ENCODE results near the gene GOLGA8O.
"Not testable (repeated sequence)": the region's sequence is repeated elsewhere in the genome, so short reads cannot be mapped to it uniquely, and the experiment has no call there.

GOLGA8O gene, protein sequence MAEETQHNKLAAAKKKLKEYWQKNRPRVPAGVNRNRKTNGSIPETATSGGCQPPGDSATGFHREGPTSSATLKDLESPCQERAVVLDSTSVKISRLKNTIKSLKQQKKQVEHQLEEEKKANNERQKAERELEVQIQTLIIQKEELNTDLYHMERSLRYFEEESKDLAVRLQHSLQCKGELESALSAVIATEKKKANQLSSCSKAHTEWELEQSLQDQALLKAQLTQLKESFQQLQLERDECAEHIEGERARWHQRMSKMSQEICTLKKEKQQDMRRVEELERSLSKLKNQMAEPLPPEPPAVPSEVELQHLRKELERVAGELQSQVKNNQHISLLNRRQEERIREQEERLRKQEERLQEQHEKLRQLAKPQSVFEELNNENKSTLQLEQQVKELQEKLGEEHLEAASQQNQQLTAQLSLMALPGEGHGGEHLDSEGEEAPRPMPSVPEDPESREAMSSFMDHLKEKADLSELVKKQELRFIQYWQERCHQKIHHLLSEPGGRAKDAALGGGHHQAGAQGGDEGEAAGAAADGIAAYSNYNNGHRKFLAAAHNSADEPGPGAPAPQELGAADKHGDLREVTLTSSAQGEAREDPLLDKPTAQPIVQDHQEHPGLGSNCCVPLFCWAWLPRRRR

DNA sequence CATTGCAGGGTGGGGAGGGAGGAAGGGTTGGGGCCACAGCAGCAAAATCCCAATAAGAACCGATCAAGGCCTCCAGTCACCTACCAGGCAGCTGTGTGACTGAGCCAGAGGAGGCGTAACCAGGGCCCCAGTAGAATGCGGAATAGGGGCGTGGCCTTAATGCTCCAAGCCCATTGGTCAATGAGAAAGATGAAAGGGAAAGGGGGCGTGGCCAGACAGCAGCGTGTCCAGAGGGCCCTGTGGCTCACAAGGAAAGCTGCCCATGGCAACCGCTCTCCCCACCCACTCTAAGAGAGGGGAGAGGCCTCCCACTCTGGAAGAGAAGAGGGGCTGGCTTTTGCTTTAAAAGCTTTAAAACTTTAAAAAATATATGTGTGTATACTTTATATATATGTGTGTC, at the start of gene GOLGA8O:
Gene GOLGA8O (minus strand): TSS at position 101 of the 400 bp plus-strand sequence. CDS start 98 bp downstream, at position 3.
- not testable (repeated sequence) for DNase-seq

DNA sequence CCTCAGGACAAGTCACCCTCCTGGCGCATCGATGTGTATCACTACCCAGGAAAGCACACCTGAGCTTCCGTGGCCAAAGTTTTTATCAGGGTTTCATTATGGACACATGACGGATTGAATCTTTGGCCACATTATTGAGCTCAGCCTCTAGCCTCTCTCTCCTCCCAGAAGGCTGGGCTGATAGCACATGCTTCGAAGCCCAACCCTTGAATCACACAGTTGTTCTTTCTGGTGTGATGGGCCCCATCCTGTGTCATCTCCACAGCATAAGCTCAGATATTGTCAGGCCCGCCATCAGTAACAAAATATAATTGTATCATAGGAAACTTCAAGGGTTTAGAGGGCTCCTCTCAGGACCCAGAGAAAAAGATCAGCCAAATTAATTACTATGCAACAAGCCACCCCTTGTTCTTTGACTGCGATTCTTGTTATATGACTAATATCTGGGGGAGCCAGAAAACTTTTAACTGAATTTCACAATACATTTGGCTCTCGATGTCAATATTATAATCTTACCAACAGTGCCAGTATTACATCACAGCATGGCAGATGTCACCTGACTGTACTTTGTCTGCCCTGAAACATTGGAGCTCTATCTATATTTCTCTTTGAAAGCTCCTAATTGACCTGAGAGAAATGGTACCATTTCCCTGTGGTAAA, 48.8 kb upstream of the GOLGA8O start:
- DNase-seq = not testable (repeated sequence)

DNA sequence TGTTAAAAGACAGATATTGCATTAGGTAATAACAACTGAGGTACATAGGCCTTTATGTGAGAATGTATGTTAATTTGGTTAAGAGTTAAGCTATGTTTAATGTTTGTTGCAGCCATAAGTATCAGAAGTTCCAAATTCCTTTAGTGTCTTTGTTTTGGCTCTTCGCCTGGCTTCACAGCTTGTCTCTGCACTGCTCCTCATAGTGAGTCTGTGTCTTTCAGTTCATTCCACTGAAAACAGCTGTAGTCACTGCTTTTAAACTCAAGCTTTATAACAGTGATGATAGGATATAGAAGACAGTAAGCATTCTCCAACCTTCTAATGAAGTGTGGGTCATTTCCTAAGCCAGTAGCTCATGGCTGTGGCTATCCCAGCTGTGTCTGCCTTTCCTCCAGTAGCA, 47.5 kb upstream of the GOLGA8O start:
- DNase-seq = not testable (repeated sequence)

DNA sequence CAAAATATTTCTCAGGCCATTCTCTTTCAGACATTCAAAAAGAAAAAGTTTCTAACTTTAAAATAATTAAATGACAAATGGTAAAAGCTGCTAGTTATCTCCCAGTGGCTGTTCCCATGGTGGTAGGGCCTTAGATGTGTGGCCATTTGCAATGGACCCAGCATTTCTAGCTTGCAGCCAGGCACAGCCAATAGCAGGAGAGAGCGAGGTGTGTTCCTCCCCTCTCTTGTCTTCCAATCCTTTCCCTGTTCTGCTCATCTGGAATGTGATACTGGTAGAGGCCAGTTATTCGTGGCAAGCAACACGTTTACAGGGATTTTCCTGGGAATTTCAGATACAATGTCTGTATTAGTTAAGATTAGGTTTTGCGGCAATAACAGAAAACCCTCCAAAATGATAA, 37.3 kb upstream of the GOLGA8O start:
- DNase-seq = not testable (repeated sequence)

DNA sequence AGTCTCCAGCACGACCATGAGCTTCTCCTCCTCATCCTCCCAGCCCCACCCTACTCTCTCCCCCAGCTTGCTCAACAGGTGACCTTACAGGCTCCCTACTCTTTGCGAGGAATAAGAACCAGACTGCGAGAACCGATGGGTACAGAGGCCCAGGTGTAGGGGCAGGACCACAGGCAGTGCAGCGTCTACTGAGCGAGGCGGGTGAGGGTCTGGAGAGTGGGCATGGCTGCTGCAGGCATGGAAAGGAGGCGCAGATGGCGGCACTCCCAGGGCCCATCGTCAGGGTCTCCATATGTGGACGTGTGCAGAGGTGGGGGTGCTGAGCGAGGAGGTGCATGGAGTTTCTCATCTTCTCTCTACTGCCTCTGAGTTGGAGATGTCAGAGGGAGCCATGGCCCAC, 31.0 kb upstream of the GOLGA8O start:
- DNase-seq = not testable (repeated sequence)

DNA sequence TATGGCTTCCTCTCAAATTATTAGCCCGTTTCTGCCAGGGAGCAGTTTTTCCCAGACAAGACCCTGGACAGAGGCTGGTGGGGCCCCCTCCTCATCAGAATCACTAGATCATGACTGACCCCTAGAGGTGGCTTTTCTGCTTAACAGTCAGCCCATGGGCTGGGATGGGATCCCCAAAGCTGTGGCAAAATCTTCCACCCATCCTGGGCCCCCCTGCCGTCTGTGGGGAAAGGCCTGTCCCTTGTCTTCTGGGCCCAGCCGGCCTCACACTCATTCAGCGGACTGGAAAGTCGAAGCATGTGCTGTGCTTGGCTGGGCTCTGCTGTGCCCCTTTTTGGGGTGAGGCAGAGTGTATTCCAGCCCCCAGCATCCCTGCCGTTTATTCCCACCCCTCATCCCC, 27.9 kb upstream of the GOLGA8O start:
- DNase-seq = not testable (repeated sequence)

DNA sequence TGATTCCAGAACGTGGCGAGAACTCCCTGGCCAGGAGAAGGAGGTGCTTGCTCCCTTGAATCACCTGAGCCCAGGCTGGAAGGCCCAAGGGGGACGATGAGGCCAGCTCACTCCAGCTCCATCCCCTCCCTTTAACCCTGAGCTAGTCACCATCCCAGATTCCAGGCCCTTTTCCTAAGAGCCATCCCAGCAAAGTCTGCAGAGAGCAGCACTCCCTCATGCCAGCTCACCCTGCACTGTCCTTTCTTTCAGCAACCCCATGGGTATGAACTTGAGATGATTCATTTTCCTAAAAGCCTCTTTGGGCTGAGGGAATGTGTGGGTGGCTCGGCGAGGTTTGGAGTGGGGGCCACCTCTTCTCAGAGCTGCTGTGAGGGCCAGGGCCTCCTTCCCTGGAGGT, 26.2 kb upstream of the GOLGA8O start:
- DNase-seq = not testable (repeated sequence)

DNA sequence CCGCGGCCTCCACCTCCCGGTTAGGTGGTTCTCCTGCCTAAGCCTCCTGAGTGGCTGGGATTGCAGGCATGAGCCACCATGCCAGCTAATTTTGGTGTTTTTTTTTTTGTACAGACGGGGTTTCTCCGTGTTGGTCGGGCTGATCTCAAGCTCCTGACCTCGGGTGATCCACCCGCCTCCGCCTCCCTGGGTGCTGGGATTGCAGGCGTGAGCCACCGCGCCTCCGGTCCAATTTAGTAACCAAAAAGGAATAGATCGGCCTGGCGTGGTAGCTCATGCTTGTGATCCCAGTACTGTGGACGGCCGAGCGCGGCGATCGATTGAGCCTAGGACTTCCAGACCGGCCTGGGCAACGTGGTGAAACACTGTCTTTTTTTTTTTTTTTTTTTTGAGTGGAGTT, 12.6 kb upstream of the GOLGA8O start:
- not testable (repeated sequence) for DNase-seq

DNA sequence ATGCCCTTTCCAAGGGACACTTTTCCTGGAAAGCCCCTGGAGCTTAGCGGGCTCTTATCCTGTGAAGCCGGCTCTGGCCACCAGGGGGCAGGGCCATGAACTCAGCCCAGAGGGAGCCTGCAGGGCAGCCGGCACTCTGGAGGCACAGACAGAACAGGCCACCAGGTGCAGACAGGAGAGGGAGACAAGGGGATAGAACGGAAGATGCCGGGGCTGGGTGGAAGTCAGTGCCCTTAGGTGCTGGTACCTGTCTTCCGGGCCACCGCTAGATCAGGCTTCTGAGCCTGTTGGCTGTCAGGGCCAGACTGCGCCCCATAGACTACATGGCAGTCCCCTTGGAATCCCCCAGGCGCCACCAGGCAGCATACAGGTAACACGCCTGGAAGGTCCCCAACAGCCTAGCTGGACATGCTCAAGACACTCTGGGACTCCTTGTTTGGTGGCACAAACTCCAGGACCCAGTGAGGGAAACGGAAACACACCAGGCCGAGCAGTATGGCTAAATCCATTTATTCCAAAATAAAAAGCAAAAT, 14.9 kb downstream of the GOLGA8O start:
- DNase-seq = not testable (repeated sequence)

DNA sequence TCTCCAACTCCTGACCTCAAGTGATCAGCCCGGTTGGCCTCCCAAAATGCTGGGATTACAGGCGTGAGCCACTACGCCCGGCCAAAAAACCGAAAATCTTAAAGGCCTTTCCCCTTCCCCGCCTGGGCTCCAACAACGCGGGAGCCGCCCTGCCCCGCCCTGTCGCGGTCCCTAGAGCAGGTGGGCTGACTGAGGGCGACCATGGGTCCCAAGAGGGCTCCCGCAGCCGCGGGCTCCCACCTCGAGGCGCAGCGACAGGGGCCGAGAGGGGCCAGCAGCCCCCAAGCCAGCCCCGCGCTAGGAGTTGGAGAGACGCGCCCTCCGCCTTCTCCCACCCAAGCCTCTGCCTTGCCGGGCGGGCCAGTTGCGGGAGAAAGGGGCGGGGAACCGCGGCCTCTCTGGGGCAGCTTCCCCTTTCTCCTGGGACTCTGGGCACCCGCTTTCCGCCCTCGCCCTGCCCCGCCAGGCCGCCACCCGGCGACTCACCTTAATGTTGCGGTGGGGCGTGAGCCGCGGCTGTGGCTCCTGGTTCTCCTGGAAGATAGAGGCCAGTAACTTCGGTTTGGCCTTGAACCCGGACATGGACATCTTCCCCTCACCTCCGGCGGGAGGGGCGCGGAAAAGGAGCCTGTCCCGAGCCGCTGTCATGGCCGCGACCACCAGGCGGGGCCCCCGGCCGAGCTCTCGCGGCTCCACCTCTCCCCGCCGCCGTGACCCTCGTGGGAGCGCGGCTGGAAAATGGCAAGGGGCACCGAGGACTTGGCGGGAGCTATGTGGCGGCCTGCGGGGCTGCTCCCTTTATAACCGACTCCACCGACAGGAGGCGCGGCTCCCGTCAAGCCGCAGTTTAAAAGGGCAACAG, 21.1 kb downstream of the GOLGA8O start:
- DNase-seq = not testable (repeated sequence)

DNA sequence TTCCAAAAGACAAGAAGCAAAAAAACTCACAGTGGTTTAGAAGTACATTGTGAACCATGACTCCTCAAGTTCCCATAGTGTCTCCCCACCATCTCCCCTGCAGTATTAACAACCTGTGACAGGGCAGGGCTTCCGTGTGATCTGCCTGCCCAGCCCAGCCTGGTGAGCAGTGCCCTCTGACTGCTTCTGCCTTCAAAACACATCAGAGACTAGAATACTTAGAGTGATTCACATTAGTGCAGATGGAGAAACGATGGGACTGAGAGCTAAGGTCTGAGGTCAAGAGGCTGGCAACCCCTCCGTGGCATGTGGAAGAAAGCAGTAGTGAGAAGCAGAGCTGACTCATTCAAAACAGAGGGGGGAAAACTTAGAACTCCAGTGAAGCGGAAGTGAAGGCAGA, 27.8 kb downstream of the GOLGA8O start:
- not testable (repeated sequence) for DNase-seq

DNA sequence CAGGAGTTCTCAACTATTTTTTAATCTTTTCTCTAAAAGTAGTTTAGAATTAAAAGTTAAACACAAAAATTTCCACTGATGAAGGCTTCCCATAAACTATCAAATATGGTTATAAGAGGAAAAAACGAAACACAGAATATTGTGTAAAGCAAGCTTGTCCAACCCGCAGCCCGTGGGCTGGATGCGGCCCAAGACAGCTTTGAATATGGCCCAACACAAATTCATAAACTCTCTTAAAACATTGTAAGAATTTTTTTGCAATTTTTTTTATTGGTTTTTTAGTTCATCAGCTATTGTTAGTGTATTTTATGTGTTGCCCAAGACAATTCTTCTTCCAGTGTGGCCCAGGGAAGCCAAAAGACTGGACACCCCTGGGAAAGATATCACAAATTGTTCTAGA, 28.9 kb downstream of the GOLGA8O start:
- not testable (repeated sequence) for DNase-seq

DNA sequence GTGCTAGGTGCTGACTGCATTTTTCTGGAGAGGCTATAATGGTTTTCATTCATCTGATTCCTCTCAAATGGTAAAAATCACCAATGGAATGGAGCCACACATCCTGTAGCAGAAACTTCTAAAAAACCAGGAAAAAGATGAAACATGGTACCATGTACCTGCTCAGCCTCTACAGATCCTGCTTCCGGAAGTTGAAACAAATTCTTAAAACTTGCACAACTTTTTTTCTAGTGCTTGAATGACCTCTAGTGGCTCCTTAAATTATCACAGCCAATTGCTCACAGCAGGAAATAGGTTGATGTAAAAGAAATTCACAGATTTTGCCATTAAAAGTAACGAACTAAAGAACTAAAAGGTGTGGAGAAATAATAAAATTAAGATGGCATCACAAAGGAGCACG, 47.5 kb downstream of the GOLGA8O start:
- DNase-seq = not testable (repeated sequence)

DNA sequence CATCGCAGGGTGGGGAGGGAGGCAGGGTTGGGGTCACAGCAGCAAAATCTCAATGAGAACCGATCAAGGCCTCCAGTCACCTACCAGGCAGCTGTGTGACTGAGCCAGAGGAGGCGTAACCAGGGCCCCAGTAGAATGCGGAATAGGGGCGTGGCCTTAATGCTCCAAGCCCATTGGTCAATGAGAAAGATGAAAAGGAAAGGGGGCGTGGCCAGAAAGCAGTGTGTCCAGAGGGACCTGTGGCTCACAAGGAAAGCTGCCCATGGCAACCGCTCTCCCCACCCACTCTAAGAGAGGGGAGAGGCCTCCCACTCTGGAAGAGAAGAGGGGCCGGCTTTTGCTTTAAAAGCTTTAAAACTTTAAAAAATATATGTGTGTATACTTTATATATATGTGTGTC, 52.2 kb downstream of the GOLGA8O start, which contains the start of gene GOLGA8K:
Gene GOLGA8K (minus strand): TSS at position 101 of the 400 bp plus-strand sequence. CDS start 98 bp downstream, at position 3.
- DNase-seq = not testable (repeated sequence)

DNA sequence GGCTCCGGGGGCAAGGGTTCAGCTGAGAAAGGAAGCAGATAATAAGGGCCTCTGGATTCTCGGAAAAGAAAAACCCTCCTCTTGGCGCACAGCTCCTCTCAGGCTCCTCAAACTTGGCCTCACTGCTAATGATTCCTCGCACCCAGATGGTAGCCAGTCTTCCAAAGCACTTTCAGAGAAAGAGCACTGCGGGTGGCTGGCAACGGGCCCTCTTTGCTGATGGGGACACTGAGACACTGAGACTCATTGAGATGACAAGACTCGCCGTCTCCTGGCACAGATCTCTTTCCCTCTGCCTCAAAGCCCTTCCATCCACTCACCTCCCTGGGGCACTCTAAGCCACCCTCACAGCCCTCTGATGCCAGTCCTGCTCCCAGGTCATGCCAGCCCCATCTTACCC, 58.9 kb downstream of the GOLGA8O start:
- not testable (repeated sequence) for DNase-seq
